HG03064 (cell line): ENCODE data around the gene CLTA.
"Not testable (repeated sequence)": the region's sequence is repeated elsewhere in the genome, so short reads cannot be mapped to it uniquely, and the experiment has no call there.

Source experiments
- ATAC-seq: cut with Tn5 transposase; IDR thresholded peaks from one replicate; pipeline ENCODE4 v1.9.1; 2021; ENCODE audit warnings: low read depth; ENCODE audit not compliant: unreplicated experiment

Gene CLTA

GRCh38 chr9:36156116-36156515 is 34.6 kb upstream of the CLTA start:
- no peak for ATAC-seq

GRCh38 chr9:36158122-36158521 is 32.6 kb upstream of the CLTA start:
- ATAC-seq = no peak

GRCh38 chr9:36158917-36159316 is 31.8 kb upstream of the CLTA start:
- no peak for ATAC-seq

GRCh38 chr9:36159509-36159908 is 31.2 kb upstream of the CLTA start:
- ATAC-seq = not testable (repeated sequence)

- ATAC-seq = not testable (repeated sequence)
These were observed 30.6 kb upstream of the CLTA start for GRCh38 chr9:36160126-36160525.

GRCh38 chr9:36161187-36161586 is 29.5 kb upstream of the CLTA start:
- no peak for ATAC-seq

GRCh38 chr9:36162211-36162738 is 28.4 kb upstream of the CLTA start:
- no peak for ATAC-seq

GRCh38 chr9:36163049-36163785 is 27.5 kb upstream of the CLTA start:
- no peak for ATAC-seq

GRCh38 chr9:36163786-36164170 is 26.9 kb upstream of the CLTA start:
- ATAC-seq = no peak

GRCh38 chr9:36164372-36164771 is 26.3 kb upstream of the CLTA start:
- no peak for ATAC-seq

GRCh38 chr9:36164989-36165388 is 25.7 kb upstream of the CLTA start:
- no peak for ATAC-seq

- ATAC-seq = no peak
These were observed 24.9 kb upstream of the CLTA start for GRCh38 chr9:36165826-36166167.

GRCh38 chr9:36166168-36166927 is 24.4 kb upstream of the CLTA start:
- ATAC-seq = peak; percentile 78

- no peak for ATAC-seq
These were observed 21.6 kb upstream of the CLTA start, which contains the start of gene CCIN for GRCh38 chr9:36169166-36169565. TSS of gene CCIN (plus strand) at chr9:36169388. CDS start at chr9:36169503, 115 bp downstream.

GRCh38 chr9:36169708-36170107 is 21.0 kb upstream of the CLTA start:
- no peak for ATAC-seq

GRCh38 chr9:36170531-36170930 is 20.2 kb upstream of the CLTA start:
- ATAC-seq = no peak

- ATAC-seq = no peak
These were observed 16.9 kb upstream of the CLTA start for GRCh38 chr9:36173861-36174260.

GRCh38 chr9:36174271-36174670 is 16.4 kb upstream of the CLTA start:
- no peak for ATAC-seq

- no peak for ATAC-seq
These were observed 16.0 kb upstream of the CLTA start for GRCh38 chr9:36174731-36175130.

- not testable (repeated sequence) for ATAC-seq
These were observed 15.5 kb upstream of the CLTA start for GRCh38 chr9:36175209-36175608.

- ATAC-seq = not testable (repeated sequence)
These were observed 14.2 kb upstream of the CLTA start for GRCh38 chr9:36176496-36176895.

- no peak for ATAC-seq
These were observed 13.2 kb upstream of the CLTA start for GRCh38 chr9:36177571-36177970.
